Stimulated activated CD4-positive, alpha-beta T cell treated with anti-CD3 and anti-CD28 coated beads, Interleukin-15, amount 100 ng/mL, for 1 hour (primary cell): ENCODE data around the gene ZNF519.
"Not testable (repeated sequence)": the region's sequence is repeated elsewhere in the genome, so short reads cannot be mapped to it uniquely, and the experiment has no call there.

Source experiments
- DNase-seq, 2 donors: peaks; one replicate each; pipeline ENCODE4 v3.0.0-alpha.2; 2020; ENCODE audit warnings: low read depth in 1 of 2, low spot score in 1 of 2

ZNF519 gene

DNA sequence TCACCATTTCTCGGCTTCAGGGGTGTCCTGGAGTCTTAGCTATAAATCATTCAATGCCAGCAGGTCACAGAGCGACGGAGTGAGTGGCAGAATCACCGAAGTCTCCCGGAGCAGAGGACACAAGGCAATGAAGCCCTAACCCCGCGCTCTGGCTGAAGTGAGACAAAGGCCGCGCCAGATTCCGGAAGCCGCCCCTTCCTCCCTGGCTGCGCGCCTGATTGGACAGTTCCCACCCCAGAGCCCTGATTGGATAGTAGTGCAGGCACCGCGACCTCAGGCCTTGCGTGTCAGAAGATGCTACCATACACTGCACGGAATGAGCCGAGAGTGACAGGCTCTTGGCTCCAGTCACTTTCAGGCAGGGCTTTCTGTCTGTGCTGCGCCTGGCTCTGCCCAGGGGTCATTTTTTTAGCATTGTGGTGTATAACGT, at the start of gene ZNF519:
TSS of gene ZNF519 (minus strand) at position 165 of the 430 bp plus-strand sequence. CDS start at position 7, 158 bp downstream.
- DNase-seq, result peak; percentile 68 to 75

DNA sequence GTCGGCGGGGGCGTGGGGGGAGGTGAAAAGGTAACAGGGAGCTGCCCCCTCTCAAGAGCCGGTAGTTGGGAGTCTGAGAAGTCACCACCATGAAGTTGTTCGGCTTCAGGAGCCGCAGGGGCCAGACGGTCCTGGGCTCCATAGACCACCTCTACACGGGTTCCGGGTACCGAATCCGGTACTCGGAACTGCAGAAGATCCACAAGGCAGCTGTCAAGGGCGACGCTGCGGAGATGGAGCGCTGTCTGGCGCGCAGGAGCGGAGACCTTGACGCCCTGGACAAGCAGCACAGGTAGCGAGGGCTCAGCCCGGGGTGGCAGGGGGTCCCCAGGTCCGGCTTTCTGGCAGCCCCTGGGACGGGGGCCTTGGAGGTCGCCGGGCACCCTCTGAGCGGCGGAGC, 47.1 kb upstream of the ZNF519 start:
- DNase-seq, result no peak

DNA sequence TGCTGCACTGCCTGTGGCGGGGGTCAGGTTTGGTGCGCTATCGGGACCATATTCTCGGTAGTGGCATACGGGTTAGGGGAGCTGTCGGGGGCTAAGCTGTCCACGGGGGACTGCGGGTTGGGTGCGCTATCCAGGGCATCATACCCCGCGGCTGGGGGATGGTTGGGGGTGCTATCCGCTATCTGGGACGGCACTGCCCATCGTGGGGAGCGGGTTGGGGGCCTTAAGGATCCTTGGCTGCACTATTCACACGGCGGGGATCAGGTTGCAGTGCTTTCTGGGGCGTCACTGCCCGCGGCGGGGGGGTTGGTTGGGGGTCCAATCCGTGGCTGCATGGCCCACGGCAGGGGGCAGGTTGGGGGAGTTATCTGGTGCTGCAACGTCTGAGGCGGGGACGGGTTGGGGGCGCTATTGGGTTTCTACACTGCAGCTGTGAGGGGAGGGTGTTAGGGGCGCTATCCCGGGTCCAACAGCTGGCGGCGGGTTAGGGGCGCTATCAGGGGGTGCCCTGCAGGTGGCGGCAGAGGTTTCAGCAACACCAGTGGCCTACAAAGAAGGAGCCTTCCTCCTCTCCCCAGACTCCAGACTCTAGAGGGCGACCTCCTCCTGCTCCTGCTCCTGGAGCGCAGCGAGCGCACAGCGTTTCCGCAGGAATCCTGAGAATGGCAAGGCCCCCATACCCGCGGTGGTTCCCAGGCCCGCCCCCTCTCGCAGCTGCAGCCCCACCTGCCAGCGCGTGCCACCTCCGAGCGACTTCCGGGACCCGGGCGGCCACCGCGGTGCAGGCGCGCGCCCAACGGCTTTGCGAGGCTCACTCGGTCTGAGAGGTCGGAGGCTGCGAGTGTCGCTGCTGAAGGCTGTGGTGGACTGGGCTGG, 46.3 kb upstream of the ZNF519 start:
- DNase-seq, result peak; percentile 56 to 63

DNA sequence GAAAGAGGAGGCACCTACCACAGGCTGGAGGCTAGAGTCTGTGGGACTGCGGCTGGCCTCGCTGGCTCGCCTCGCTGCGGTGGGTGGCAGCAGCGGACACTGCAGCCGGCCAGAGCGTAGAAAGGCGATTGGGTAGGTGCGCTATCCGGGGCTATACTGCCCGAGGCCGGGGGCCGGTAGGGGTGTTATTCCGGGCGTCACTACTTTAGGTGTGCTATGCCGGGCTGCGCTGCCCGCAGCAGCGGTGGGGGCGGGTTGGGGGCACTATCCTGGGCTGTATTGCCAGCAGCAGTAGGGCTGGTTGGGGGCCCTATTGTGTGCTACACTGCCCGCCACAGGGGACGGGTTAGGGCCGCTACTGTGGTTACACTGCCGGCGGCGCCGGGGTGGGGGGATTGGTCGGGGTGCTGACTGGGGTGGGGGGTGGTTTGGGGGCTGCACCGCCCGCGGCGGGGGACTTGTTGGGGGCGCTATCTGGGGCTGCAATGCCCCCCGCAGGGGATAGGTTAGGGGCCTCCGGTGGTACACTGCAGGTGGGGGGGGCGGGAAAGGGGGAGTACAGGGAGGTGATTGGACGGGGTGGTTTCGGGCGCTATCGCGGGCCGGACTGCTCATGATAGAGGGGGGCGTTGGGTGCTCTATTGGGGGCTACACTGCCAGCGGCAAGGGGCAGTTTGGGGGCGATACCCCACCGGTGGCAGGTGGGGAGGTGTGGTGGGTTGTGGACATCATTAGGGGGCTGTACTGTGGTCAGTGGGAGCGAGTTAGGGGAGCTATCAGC, 45.5 kb upstream of the ZNF519 start:
- not testable (repeated sequence) for DNase-seq

DNA sequence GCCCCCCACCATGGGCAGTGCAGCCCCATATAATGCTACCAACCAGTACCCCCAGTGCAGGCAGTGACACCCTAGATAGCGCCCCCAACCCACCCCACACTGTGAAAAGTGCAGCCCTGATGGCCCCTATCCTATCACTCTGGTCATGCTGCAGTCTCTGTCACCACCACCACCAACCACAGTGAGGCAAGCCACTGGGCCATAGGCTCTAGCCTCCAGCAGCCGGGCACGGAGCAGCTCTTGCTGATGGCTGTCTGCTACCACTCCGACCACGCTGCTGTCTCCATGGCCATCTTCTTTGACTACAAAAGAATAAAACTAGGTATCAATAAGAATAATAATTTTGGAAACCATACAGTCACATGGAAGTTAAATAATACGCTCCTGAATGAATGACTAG, 43.2 kb upstream of the ZNF519 start:
- DNase-seq, result not testable (repeated sequence)

DNA sequence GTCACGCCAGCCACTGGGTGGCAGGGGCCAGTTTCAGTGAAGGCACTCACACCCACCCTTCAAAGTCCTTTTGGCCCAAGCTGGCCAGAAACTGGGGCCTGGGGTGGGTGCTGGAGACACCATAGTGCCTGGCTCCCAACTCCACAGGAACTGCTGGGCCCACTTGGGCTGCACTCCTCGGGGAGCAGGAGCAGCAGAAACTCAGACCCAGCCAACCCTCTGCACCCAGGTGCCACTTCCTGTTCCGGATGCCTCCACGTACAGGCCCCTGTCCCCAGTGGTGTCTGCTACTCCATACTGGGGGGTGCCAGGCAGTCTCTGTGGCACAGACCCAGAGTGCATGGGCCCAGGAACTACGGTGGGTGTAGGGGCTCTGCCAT, 42.5 kb upstream of the ZNF519 start:
- no peak for DNase-seq

DNA sequence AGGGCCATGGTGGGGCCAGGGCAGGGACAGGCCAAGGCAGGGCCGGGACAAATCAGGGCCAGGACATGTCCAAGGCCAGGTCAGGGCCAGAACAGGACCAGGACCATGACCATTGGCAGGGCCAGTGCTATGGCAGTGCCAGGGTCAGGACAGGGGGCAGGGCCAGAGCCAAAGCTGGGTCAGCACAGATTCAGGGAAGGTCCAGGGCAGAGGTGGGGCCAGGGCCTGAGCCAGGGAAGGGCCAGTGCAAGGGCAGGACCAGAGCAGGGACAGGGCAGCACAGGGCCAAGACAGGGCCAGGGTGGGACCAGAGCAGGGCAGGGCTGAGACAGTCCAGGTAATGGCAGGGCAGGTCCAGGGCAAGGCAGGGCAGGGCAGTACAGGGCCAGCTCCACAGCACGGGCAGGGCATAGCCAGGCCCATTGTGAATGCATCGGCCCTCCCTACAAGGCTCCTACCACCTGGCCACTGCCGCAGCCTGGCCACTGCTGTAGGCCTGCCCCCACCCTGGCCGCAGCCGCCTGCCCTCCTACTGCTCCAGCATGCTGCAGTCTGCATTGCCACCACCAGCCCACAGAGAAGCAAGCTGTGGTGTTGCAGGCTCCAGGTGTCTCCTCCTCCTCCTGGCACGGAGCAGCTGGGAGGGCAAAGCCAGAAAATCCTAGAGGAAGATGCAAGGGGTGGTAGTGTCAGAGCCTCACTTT, 41.9 kb upstream of the ZNF519 start:
- not testable (repeated sequence) for DNase-seq

DNA sequence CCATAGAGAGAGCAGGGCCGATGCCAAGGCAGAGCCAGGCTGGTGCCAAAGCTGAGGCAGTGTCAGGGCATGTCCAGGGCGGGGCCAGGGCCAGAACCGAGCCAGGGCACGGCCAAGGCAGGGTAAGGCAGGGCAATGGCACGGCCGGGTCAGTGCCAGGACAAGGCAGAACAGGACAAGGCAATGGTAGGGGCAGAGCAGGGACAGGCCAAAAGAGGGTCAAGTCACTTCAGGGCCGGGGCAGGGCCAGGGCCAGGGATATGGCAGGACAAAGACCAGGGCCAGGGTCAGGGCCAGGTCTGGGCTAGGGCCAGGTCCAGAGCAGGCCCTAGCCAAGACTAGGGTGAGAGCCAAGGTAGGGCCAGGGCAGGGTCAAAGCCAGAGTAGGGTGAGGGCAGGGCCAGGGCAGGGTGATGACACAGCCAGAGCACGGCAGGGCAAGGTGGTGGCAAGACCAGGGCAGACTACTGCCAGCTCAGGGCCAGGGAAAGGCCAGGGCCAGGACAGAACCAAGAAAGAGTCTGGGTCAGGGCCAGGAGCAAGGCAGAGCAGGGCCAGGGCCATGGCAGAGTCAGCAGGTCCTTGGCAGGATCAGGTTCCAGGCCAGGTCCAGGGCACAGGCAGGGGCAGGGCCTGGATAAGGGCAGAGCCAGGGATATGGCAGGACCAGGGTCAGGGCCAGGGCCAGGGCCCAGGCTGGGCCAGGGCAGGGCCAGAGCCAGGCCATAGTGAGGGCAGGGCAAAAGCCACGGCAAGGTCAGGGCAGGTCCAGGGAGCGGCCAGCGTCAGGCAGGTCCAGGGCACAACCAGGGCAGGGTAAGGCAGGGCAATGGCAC, 41.1 kb upstream of the ZNF519 start:
- not testable (repeated sequence) for DNase-seq

DNA sequence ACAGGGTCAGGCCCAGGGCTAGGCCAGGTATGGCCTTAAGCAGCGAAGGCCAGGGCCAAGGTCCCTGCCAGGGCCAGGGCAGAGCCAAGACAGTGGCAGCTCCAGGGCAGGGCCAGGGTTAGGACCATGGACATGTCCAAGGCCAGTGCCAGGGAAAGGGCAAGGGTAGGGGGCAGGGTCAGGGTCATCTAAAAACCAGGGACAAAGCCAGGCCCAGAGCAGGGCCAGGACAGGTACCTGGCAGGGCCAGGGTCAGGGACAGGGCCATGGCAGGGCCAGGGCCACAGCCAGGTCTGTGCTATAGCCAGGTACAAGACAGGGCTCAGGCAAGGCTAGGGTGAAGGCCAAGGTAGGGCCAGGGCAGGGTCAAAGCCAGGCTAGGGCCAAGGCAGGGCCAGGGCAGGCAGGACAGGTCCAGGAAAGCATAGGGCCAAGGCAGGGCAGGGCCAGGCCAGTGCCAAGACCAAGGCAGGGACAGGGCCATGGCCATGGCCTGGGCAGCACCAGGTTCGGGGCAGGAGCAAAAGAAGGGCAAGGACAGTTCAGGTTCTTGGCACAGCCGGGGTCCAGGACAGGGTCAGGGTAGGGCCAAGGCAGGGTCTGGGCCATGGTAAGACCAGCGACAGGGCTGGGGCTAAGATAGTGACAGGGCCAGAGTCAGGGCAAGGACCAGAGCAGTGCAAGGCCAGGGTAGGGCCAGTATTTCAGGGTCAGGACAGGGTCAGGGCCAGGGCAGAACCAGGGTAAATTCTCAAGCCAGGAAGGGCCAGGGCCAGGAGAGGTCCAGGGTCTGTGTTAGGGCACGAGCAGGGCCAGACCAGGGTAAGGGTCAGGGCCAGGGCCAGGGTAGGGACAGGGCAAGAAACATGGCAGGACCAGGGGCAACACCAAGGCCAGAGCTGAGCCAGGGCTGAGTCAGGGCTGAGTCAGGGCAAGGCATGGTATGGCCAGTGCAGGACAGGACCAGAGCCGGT, 40.2 kb upstream of the ZNF519 start:
- not testable (repeated sequence) for DNase-seq

DNA sequence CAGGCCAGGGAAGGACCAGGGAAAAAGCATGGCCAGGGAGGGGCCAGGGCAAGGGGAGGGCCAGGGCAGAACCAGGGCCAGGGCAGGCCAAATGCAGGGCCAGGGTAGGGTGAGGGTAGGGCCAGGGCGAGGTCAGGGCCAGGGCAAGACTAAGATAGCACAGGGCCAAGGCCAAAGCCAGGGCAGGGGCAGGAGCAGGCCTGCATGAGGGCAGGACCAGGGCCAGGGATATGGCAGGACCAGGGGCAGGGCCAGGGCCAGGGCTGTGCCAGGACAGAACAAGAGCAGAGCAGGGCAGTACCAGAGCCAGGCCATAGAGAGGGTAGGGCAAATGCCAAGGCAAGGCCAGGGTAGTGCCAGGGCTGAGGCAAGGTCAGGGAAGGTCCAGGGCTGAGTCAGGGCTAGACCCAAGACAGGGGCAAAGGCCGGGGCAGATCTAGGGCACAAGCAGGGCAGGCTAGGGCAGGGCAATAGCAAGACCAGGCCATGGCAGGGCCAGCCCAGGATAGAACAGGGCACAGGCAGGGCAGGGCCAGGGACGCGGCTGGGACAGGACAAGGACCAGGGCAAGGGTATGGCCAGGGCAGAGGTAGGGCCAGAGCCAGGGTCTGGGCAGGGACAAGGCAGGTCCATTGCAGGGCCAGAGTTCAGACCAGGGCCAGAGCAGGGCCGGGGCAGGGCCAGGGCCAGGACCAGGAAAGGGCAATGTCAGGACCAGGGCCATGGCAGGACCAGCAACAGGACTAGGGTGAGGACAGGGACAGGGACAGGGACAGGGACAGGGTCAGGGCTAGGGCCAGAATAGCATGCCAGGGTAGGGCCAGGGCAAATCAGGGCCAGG, 39.3 kb upstream of the ZNF519 start:
- DNase-seq, result not testable (repeated sequence)

DNA sequence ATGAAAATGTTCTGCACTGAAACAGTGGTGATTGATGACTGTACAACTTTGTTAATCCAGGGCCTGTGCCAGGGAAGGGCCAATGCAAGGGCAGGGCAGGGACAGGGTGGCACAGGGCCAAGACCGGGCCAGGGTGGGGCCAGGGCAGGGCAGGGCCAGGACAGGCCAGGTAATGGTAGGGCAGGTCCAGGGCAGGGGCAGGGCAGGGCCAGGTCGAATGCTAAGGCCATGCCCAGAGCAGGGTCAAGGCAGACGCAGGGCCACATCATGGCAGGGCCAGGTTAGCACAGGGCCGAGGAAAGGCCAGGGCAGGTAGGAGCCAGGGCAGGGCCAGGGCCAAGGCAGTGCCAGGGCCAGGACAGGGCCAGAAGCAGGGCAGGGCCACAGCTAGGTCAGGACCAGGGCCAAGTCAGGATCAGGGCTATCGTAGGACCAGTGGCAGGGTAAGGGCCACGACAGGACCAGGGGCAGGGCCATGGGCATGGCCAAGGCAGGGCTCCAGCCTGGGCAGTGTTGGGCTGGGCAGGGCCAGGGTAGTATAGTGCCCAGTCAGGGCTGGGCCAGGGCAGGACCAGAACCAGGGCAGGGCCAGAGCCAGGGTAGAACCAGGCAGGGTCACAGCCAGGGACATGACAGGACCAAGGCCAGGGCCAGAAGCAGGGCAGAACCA, 38.3 kb upstream of the ZNF519 start:
- DNase-seq, result not testable (repeated sequence)

DNA sequence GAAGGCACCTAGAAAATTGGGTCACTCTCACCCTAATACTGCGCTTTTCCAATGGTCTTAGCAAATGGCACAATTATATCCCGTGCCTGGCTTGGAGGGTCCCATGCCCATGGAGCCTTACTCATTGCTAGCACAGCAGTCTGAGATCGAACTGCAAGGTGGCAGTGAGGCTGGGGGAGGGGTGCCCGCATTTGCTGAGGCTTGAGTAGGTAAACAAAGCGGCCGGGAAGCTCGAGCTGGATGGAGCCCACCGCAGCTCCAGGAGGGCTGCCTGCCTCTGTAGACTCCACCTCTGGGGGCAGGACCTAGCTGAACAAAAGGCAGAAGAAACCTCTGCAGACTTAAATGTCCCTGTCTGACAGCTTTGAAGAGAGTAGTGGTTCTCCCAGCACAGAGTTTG, 30.7 kb upstream of the ZNF519 start:
- not testable (repeated sequence) for DNase-seq

DNA sequence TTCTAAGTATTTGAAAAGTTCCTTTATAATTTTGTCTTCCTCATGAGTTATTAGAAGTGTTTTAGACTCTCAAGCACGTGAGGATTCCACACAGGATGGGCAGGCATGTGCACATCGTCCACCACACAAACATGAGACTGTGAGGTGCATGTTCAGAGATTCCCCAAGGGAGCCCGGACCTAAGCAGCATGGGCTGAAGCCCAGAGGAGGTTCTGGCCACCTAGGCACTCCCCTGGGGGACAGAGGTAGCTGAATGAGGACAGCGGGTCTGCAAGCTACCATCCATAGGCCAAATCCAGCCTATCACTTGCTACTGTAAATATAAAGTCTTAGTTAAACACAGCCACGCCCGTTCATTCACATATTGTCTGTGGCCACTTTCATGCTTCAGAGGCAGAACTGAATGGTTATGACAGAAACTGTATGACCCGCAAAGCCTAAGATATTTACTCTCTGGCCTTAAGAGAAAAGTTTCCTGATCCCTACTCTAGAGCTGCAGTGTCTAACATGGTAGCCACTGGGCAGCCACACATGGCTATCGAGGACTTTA, 19.4 kb upstream of the ZNF519 start:
- not testable (repeated sequence) for DNase-seq

DNA sequence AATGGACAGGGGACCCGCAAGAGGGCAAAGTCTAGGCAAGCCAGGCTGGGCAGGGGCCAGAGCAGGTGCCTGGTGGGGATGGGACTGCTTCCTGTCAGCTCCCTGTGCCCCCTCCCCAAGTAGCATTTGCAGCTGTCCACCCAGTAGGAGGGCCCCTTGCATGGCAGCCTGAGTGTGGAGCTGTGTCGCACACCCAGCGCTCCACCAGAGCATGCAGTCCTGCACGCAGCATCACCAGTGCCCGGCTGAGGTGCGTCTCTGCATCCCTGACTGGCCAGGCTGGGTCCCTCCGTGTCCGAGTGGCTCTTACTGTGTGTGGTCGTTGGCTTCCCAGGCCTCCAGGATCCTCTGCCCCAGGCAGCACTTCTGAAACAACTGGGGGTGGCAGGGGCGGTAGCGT, 18.5 kb upstream of the ZNF519 start:
- not testable (repeated sequence) for DNase-seq

DNA sequence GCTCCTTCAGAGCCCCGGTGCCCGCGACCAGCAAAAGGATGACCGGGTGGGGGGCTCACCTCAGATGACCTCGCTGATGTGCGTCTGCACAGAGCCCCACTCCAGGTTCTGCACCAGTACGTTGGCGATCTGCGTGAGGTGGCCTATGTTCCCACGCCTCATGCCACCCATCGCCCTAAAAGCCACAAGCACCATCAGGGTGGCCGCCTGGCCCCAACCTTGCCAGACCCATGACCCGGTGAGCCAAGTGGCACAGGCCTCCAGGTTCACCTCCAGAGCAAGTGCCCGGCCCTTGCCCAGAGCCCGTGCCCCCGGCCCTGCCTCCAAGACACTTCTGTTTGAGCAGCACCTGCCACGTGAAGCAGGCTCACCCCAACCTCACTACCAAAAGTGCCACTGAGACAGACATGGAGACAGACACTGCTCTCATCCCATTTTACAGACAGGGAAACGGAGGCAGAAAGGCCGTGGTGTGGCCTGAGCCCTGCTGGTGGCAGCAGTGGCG, 17.7 kb upstream of the ZNF519 start:
- DNase-seq, result not testable (repeated sequence)

DNA sequence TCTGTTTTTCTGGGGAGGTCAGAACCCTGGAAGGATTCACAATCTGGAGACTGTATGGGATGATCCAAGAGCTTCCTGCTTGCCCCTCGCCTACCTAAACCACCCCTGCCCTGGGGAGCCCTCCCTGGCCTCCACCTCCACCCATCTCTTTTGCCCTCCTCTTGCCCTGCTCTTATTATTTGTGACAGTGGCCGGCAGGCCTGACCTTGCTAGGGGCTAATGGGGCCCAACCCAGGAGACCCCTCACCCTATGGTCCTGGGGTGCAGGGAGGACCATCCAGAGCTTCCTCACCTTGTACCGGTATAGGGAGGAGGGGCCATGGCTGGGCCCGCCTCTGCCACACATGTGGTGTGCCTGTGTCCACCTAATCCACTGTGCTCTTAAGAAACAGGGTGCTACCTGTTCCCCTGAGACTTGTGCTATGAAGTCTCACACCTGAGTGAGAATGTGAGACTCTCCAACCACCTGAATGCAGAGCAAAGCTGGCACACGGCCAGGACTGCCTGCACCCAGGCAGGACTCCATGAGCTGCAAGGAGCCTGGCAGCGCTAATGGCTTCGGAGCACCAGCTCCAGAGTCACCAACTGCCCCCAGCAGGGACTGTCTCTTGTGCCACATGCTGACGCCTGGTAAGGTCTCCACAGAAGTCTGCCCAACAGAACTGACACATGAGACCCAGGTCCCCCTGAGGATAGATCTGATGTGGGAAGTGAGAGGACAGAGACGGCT, 17.1 kb upstream of the ZNF519 start:
- not testable (repeated sequence) for DNase-seq
